ENCODE results near the gene SLC25A29.
"Not testable (repeated sequence)": the region's sequence is repeated elsewhere in the genome, so short reads cannot be mapped to it uniquely, and the experiment has no call there.

The SLC25A29 gene

DNA sequence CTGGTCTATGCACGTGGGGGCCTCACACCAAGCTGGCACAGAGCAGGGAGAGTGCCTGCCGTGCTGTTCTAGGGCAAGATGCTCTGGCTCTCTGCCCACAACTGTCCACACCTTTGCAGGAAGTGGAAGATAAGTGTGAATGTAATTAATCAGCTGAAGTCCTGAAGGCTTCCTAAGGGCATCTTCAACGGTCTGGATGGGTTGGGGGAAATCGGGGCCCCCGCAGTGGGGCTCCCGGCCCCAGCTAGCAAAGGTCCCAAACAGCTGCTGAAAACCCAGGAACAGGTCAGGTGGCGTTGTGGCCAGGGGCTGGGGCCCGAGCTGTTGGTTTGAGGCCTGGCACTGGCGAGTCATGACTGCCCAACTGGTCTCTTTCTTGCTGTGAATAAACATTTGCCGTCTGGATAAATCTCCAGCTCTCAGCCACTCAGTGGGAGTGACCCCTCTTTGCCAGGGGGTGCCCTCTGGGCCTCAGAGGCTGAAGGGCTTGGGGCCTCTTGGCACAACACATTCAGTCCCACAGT, 6.7 kb upstream of the SLC25A29 start:
- in situ Hi-C loops (cut with MboI; ENCODE audit: low sequenced_read_pairs), result no loop called here

DNA sequence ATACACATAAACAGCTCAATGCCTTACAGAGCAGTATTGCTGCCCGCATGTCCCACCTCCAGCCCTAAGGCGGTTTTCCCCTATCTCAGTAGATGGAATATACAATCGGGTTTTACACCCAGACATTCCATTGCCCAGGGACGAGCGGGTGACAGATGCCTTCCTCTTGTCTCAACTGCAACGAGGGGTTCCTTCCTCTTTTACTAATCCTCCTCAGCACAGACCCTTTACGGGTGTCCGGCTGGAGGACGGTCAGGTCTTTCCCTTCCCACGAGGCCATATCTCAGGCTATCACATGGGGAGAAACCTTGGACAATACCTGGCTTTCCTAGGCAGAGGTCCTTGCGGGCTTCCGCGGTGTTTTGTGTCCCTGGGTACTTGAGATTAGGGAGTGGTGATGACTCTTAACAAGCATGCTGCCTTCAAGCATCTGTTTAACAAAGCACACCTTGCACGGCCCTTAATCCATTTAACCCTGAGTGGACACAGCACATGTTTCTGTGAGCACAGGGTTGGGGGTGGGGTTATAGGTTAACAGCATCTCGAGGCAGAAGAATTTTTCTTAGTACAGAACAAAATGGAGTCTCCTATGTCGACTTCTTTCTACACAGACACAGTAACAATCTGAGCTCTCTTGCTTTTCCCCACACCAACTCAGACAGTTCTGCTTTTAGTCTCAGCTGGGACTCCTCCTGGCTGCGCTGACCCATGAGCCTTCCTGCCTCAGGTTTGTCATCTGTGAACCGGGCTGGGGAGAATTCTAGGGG, 6.0 kb upstream of the SLC25A29 start:
- in situ Hi-C loops (cut with MboI; ENCODE audit: low sequenced_read_pairs), result not testable (repeated sequence)

DNA sequence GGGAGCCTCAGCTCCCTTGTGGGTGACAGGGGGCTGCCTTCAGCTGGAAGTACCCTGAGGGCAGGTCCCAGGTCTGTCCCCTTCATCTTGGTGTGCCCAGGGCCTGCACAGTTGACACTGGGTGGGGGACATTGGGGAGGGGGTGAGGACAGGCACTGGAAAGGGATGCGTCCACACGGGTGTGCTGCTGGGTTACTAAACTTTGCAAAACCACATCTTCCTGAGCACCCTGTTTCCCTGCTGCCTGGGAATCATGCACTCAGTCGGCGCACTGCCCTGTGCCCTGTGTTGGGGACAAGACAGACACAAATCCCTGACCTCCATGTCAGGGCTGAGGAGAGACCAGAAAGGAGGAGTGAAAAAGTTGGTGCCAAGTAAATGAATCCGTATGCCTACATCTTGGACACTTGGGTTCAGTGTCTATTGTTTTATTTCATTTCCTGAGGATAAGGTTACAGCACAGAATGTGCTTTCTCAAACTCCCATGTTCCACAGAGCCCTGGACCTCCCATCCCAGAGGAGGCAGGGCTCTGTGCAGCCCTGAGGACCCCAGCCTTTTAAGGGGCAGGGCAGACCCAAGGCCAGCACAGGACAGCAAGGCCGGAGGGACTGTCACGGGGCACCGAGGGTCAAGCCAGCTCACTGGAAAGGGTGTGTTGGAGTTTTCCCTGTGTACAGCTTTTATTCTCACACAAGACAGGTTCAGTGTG, 2.9 kb upstream of the SLC25A29 start:
- in situ Hi-C loops (cut with MboI; ENCODE audit: low sequenced_read_pairs), result no loop called here

DNA sequence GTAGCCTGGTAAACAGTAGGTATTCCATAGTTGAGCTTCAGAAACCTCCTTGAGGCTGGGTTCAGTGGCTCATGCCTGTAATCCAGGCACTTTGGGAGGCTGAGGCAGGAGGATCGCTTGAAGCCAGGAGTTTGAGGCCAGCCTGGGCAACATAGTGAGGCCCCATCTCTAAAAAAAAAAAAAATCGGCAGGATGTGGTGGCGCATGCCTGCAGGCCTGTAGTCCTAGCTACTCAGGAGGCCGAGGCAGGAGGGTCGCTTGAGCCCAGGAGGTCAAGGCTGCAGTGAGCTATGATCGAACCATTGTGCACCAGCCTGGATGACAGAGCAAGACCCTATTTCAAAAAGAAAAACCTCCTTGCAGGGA, 2.2 kb upstream of the SLC25A29 start:
- in situ Hi-C loops (cut with MboI; ENCODE audit: low sequenced_read_pairs), result not testable (repeated sequence)

DNA sequence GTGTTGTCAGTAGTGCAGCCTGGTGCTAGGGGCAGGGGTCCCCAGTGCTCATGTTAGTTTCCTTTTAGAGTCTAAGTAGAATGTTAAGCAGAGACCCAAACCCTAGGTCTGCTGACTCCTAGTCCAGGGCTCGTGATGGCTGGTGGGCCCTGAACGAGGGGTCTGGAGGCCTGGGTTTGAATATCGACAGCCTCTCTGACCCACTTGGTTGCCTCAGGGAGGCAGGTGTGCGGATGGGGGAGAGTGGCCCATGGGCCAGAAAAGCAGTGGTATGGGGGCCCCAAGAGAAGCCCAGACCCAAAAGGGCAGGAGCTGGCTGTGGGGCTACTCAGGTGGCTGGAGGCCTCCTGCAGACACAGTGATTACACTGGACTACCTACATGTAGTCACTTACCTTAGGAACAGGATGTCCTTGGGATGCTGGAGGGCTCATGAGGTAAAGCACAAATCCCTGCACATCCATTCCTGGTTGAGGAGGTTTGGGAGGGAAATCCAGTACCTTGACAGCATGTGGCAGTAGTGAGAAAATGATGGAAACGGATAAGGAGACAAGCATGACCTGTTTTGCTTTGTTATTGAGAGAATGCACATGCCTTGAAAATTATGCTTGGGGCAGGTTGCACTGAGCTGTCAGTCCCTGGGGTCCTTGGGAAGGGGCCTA, 1.7 kb upstream of the SLC25A29 start:
- in situ Hi-C loops (cut with MboI; ENCODE audit: low sequenced_read_pairs), result no loop called here

DNA sequence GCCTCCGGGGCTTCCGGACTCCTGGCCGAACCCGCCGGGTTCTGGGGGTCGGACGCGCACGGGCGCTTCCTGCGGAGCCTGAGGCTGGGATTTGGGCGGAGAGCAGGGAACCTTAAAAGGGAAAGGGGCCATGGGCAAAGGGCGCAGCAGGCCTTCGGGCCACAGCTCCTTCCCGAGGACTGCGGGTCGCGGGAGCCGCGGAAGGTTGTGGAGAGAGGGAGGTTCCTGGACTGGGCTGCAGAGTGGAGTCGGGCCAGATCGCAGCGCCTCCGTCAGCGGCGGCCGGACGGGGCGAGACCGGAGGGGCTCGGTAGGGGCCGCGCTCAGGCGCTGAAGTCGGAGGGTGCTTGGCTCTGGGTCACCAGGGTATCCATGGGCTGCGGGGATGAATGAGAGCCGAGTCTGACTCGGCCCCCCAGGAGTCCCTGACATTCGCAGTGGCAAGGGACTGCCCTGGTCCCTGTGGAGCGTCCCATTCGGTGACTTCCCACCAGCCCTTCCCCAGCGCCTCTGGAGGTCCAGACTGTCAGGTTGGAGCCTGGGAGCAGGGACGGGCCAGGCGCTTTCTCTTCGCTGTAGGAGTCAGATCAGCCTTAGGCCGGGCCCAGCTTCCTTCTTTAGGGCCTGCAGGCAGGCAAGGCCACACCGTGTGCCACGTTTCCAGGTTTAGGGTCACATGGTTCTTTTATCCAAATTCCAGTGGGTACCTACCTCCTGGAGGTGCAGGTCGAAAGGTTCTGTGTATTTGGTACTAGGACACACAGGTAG, 938 bp upstream of the SLC25A29 start:
- in situ Hi-C loops (cut with MboI; ENCODE audit: low sequenced_read_pairs), result no loop called here

DNA sequence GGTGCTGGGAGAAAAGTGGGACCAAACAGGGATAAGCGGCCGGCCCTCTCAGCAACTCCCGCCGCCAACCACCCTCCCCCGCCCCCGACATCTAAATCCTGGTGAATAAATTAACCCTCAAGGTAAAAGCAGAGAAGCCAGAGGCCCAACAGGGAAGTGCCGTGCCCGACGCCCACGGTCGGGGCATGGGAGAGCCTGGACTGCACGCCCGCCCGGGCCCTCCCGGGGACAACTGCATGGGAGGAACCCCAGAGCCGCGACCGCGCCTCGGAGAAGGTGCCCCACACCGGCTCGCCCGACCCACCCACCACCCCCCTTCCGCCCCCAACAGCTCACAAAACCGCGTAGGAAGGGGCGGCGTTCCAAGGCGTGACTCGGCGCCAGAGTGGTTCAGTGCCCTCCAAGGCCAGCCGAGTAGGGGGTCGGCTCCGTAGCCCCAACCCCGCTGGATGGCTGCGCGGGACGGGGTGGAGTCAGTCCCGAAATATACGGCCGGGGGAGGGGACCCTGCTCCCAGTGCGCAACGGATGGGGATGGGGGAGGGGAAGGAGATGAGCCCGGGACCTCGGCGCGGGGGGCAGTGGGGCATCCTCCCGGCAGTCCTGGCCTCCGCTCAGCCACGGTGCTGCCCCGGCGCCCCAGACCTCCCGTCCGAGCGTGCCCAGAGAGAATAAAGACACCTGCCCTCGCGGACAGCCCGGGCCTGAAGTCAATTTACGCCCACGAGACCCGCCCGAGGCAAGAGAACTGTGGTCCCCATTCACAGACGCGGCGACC, 732 bp downstream of the SLC25A29 start:
- in situ Hi-C loops (cut with MboI; ENCODE audit: low sequenced_read_pairs), result no loop called here

DNA sequence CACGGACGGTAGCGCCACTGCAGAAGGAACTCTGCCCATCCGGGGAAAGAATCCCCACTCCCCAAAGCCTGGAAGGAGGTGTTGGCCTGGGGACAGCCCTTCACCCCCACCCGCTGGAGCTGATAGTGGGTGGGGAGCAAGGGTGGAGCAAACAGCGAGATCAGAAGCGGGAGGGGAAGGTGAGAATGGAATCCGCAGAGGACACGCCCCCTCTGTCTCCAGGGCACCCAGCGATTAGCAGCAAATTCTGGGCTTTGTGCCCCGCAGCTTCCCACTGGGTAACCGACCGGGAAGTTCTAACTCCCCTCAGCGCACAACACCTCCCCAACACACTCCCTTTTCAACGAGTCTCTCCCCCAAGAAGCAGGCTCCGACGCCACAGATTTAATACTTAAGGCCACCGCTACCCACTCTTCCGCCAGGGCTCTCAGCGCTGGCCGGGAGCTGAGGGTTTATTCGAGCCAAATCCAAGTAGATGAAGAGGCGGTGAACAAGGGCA, 1.4 kb downstream of the SLC25A29 start:
- in situ Hi-C loops (cut with MboI; ENCODE audit: low sequenced_read_pairs), result no loop called here

DNA sequence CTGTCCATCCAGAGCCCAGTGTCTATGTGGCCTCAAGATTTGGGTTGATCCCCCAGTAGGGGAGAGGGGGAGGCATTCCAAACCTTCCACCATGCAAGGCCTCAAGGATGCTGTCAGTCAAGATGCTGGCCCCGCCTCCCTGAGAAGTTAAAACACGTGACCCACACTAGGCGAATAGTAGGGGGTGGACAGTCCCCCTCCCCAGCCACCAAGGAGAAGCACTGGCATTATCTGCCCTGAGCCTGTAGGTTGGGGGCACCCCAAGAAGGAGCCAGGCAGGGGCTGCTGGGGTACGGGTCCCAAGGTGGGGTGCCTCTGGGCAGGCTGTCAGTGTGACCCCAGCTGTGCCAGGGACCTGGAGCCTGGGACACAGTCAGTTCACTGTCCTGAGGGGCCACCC, 2.3 kb downstream of the SLC25A29 start:
- in situ Hi-C loops (cut with MboI; ENCODE audit: low sequenced_read_pairs), result no loop called here

DNA sequence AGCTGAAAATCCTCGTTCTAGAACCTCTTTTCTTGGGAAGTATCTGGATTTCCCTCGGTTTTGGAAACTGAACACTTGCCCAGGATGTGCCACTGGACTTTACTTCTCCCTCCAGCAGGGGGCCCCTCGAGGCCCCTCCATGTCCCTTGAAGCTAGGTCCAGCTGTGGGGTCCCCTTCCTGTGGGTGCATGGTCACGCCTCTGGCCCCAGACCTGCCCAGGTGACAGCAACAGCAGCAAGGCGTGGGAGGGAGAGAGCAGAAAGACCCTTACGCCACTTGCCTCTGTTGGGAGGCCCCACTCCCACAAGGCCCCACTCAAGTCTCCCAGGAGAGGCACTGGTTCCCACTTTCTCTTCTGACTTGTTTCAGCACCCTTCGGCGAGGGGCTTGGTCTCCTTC, 3.1 kb downstream of the SLC25A29 start:
- in situ Hi-C loops (cut with MboI; ENCODE audit: low sequenced_read_pairs), result no loop called here

DNA sequence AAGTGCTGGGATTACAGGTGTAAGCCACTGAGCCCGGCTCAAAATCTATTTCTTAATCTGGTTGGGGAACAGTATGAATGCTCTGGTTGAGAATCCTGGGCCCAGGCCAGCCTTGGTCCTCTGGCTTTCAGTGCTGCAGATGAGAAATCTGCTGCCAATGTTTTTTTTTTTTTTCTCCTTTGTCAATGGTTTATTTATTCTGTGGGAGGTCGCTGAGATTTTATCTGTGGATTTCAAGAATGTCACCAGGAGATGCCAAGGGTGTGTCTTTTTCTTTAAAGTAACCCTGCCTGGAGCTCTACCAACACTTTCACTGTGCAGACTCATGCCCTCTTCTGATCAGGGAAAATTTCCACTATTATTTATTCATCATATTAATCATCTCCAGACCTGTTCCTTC, 3.6 kb downstream of the SLC25A29 start:
- in situ Hi-C loops (cut with MboI; ENCODE audit: low sequenced_read_pairs), result no loop called here

DNA sequence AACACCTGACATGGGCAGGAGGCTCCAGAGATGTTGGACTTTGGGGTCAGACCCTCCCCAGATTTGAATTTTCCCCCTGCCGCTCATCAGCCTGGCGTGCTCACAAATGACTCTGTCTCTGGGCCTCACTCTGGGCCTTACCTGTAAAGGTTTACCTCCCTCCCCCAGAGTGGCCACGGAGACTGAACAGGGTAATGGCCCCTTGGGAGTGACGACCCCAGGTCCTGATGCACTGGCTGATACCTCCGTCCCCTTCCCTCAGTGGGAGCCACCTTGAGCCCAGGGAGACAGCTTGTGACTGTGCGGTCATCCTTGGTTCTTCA, 7.0 kb downstream of the SLC25A29 start:
- in situ Hi-C loops (cut with MboI; ENCODE audit: low sequenced_read_pairs), result no loop called here

DNA sequence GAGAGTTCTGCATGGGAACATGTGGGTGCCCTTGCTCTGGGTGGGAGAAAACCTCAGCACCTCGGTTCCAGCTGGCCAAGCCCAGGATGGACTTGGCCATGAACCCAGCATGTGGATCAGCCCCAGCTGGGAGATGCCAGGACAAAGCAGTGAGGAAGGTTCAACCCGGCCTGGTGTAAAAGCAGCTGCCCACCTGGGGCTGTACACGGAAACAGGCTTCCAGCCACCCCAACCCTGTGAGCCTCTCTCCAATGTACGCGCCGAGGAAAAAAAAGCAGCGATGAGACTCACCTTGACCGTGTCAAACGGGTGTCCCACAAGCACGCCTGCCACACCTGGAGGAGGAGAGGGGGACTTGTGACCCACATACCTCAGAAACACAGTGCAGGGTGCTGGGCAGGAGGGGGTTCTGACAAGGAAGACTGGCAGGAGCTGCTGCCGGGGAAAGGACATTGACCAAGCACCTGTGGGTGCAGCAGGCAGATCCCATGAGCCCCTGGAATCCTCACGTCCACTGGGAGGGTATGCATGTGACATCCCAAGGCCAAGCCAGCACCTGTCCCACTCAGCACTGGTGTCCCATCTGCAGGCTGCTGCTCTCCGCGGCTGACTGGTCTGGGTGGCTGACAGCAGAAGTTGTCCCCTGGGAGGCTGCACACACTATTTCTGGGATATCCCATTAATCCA, 7.5 kb downstream of the SLC25A29 start:
- in situ Hi-C loops (cut with MboI; ENCODE audit: low sequenced_read_pairs), result no loop called here

DNA sequence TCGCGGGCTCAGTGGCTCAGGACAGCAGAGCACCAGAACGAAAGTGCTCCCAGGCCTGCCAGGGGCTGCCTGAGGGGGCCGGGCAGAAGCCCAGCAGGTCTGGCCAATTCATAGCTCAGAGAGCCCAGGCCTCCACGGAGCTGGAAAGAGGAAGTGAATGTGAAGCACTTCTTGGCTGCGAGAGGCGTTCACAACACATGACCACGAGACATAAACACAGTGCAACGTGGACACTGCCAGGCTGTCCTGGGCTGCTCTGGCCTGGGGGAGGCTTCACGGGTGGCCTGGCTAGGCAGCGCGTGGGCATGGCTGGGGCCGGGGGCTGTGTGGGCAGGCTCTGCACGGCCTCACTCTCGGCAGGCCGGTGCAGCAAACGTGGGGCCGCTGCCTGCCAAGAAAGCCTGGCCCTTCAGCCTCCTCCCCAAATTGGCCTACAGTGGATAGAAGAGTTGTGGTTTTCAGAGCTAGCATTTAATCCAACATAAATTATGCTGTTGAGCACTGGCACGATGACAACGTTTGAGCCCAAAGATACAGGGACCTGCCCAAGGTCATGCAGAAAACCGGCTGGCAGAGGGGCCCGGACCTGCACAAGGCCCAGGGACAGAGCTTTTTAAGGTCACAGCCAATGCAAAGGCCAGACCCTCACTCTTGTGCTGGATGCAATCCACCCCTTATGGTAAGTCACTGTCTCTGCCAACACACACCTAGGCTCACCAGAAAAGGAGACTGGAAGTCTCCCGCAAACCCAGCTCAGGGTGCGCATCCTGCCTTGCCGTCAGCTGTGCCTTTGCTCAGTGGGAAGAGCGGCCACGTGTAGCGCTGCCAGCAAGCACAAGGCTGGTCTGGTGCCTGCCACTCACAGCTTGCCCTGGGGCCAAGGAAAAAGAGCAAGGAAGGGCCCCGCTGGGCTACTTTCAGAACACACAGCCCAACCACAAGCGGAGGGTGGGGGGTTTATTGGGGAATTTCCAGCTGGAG, 8.6 kb downstream of the SLC25A29 start:
- in situ Hi-C loops (cut with MboI; ENCODE audit: low sequenced_read_pairs), result no loop called here

DNA sequence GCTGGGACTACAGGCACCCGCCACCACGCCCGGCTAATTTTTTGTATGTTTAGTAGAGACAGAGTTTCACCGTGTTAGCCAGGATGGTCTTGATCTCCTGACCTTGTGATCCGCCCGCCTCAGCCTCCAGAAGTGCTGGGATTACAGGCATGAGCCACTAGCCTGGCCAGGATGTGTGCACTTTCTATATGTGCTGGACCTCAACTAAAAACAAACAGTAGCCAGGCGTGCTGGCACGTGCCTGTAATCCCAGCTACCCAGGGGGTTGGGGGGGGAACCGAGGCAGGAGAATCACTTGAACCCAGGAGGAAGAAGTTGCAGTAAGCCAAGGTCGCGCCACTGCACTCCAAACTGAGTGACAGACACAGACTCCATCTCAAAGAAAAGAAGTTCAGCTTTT, 9.5 kb downstream of the SLC25A29 start:
- in situ Hi-C loops (cut with MboI; ENCODE audit: low sequenced_read_pairs), result not testable (repeated sequence)

DNA sequence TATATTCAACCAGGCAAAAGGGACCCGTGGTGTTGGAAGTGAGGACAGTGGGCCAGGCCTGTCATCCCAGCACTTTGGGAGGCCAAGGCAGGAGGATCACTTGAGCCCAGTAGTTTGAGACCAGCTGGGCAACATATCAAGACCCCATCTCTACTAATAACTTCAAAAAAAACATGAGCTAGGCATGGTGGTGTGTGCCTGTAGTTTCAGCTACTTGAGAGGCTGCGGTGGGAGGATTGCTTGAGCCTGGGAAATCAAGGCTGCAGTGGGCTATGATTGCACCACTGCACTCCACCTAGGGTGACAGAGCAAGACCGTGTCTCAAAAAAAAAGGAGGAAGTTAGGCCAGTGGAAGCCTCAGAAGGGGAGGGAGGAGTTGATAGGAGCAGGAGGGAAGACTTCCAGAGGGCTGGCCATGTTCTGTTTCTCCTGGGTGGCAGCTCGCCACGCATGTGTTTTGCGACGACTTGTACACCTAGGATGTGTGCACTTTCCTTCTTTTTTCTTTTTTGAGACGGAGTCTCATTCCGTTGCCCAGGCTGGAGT, 10.1 kb downstream of the SLC25A29 start:
- in situ Hi-C loops (cut with MboI; ENCODE audit: low sequenced_read_pairs), result no loop called here

DNA sequence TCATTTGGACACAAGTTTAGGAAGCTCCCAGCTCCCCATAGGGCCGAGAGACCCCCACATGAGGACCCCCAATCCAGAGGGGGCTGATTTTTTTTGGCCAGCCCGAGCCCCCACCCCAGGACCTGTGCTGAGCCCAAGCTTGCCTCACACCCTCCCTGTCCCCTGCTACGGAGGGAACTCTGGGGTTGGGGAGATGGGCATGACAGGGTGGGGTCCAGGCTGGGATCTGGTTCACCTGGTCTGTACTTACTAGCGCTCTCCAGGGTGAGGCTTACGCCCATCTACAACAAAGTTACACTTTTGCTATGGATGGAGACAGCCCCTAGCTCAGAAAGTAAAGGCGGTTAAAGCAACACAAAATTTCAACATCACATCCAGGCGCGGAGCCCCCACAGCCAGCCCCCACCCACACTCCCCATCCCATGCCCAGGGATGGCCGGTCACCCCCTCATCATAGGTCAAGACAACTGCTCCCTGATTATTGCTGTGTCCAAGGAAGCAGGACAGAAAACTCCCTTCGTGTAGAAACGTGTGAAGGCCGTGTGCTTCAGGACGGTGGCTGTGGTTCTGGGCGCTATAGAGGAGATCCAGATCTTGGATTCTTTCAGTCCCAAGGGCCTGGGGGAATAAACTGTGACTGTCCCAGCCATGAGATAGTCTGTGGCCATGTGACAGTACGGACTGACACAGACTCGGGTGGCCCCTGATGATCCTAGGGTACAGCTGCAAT, 10.7 kb downstream of the SLC25A29 start:
- in situ Hi-C loops (cut with MboI; ENCODE audit: low sequenced_read_pairs), result no loop called here

DNA sequence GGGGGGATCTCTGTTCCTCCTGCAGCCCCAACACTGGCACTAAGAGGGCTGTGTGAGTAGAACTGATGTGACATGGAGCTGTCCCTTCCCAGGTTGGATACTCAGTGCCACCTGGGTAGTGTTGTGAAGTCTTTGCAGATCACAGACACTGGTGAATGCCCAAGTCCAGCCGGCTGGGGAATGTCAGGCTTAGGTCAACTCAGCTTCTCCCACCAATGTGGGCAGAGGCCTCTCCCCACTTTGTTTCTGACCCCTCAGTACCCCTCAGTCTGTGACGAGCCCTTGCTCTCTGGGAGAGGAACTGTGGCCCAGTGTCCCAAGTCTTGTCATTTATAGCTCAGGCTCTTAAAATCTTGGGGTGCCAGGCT, 11.3 kb downstream of the SLC25A29 start:
- in situ Hi-C loops (cut with MboI; ENCODE audit: low sequenced_read_pairs), result no loop called here

Data from HL-60/S4 (cell line).